ENCODE measurements around the gene F3. TPM values are rescaled to one million over a fixed set of nuclear protein-coding genes. Genes with fewer than 3 reads are reported as not detected.
"Not testable (repeated sequence)": the region's sequence is repeated elsewhere in the genome, so short reads cannot be mapped to it uniquely, and the experiment has no call there.

F3 gene
- 0.54 and 0.92 TPM in 2 replicates for total RNA-seq (2014; rRNA removed; shearing (Covaris generic))

DNA sequence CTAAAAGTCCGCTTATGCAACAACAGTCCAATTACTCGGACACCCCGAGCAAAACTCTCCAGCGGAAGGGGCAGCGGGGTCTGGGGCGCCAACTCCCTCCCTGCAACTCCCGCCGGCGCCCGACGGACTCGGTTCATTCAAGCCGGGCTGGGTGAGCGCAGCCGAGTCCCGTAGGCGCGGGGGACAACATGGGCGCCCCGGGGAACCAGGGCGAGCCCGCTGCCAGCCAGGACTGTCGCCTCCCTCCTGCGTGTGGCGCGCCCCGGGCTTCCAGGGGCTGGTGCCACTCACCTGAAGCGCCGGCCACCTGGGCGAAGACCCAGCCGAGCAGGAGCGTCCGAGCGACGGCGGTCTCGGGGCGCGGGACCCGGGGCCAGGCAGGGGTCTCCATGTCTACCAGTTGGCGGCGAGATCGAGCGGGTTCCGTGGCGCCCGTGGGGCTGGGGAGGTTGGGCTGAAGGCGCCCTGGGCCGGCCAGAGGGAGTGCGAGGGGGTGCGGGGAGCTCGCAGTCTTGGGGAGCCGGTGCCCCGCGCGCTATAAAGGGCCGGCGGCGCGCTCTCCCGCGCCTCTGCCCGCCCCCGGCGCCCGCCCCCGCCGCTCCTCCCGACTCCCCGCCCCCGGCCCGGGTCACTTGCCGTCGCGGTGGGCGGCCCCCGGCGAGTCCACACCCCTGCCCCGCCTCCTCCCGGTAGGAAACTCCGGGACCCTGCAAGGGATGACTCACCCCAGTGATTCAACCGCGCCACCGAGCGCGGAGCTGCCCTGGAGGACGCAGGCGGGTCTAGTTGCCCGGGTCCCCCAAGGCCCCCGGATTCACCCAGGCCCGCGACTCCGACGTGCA lies at the start of gene F3:
TSS of gene F3 (minus strand) at position 514 of the 842 bp plus-strand sequence. CDS start at position 391, 123 bp downstream.
- peak; percentile 11 for DNase-seq (ENCODE audit: low spot score)
- in situ Hi-C loops (cut with HindIII; ENCODE audit: low sequenced_read_pairs) = no loop called here

DNA sequence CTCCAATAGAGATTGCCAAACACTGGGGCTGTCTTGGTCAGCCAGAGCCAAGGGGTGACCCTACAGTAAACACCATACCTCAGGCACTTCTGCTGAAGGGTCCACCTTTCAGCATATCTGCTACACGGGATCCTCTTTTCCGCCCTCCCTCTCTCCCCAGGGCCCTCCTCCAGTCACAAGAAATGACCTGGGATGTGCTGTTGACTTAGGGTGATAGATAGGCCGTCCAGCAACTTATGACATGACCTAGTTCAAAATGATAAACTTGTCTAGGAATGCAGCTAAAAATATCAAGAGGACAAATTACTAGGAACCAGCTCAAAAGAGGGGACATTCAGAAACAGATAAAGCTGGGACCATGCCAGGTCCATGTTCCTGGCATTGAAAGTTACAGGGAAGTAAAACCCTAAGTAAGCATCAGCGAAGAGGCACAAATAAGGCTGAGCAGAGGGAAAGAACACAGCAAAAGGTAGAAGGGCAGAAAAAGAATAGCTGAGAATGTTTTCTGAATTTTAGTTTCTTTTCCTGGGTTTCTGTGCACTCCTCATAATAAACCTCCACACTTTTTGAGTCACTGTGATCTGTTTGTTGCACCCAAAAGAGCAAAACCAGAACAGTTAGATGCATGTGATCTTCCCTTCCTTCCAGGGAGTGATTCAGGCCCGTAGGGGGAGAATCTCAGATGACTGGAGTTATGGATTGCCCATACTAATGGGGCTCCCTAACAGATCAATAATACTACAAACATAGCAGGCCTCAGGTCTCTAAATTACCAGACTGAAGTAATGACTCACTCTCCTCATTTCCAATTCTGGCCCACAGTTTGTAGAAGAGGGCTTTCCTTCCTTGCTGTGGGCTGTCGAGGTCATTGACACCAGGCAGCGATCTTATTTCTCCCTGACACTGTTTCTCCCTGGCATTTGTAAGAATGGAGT lies 48.9 kb upstream of the F3 start:
- DNase-seq (ENCODE audit: low spot score) = no peak

DNA sequence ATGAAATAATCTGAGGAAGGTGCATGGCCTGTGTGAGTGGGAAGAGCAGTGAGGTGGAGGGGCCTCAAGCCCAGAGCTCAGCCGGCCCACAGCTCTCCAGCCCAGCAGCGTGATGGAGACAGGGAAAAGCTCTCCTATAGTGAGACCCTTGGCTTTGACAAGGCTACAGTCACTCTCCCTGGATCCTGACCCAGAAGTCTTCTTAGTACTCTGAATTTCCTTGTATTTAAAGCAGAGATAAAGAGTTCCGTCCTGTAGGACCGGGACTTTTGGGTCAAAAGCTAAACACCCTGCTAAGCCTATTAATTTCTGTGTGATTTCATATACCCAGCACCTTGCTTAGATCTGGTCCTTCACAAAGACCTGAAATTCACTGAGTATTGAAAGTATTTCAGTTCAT lies 48.2 kb upstream of the F3 start:
- in situ Hi-C loops (cut with HindIII; ENCODE audit: low sequenced_read_pairs) = no loop called here
- no peak for DNase-seq (ENCODE audit: low spot score)

More for the DNA sequence above, 48.9 kb upstream of the F3 start:
- in situ Hi-C loops (cut with HindIII; ENCODE audit: low sequenced_read_pairs) = no loop called here

DNA sequence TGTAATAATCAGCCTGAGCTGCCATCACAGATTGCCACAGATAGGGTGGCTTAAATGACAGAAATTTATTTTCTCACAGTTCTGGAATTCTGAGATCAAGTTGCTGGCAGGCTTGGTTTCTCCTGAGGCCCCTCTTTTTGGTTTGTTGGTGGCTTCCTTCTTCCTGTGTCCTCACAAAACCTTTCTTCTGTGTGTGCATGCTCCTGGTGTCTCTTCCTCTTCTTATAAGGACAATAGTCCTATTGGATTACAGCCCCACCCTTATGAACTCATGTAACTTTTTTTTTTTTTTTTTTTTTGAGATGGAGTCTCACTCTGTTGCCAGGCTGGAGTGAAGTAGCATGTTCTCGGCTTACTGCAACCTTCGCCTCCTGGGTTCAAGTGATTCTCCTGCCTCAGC lies 41.0 kb upstream of the F3 start:
- in situ Hi-C loops (cut with HindIII; ENCODE audit: low sequenced_read_pairs) = no loop called here

DNA sequence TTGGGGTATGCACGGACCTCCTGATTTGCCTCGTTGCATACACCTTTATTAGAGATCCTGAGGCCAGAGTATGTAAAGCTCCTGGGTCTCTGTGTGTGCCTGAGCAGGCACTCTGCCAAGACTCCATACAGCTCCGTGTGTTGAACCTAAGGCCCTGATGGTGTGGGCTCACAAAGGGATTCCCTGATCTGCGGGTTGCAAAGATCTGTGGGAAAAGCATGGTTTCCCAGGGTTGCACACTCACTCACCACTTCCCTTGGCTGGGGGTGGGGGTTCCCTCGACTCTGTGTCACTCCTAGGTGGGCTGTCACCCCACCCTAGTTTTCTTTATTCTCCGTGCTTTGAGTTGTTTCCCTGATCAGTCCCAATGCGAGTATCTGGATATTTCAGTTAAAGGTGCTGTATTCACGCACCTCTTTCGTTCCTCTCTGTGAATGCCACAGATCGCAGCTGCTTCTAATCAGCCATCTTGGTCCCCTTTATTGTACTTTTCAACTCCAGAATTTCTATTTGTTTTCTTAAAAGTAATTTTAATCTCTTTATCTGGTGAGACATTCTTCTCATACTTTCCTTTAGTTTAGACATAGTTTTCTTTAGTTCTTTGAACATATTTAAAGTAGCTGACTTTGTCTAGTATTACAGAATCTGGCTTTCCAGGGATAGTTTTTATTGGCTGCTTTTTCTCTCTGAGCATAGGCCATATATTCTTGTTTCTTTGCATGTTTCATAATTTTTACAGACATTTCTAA lies 39.0 kb upstream of the F3 start:
- DNase-seq (ENCODE audit: low spot score) = no peak
- in situ Hi-C loops (cut with HindIII; ENCODE audit: low sequenced_read_pairs) = no loop called here

More for the DNA sequence above, 41.0 kb upstream of the F3 start:
- DNase-seq (ENCODE audit: low spot score) = no peak

DNA sequence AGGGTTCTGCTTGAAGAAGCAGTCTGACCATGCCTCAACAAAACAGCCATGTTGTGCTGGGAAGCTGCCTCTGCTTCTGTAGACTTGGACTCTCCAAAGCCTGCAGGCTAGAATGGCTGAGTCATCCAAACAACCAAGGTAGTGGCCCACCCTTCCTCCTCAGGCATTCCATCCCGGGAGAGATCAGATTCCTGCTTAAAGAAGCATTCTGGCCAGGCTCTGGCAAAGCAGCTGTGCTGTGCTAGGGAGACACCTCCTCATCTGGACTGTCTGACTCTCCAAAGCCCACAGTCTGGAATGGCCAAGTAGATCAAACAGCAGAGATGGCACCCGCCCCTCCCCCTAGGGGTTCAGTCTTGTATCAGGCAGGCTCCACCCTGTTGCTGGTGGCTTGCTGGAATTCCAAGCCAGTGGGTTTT lies 38.3 kb upstream of the F3 start:
- DNase-seq (ENCODE audit: low spot score) = no peak
- in situ Hi-C loops (cut with HindIII; ENCODE audit: low sequenced_read_pairs) = no loop called here

DNA sequence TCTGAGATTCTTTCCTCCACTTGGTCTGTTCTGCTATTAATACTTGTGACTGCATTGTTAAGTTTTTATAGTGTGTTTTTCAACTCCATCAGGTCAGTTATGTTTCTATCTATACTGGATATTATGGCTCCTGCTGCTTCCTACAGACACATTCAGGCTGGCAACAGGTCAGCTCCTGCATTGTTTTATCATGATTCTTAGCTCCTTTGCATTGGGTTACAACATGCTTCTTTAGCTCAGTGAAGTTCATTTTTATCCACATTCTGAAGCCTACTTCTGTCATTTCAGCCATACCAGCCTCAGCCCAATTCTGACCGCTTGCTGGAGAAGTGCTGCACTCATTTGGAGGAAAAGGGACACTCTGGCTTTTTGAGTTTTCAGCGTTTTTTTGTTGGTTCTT lies 37.3 kb upstream of the F3 start:
- in situ Hi-C loops (cut with HindIII; ENCODE audit: low sequenced_read_pairs) = no loop called here
- DNase-seq (ENCODE audit: low spot score) = no peak

GRCh38 chr1:94573917-94574316 lies 32.4 kb upstream of the F3 start:
- DNase-seq (ENCODE audit: low spot score); in situ Hi-C loops (cut with HindIII; ENCODE audit: low sequenced_read_pairs): not testable (repeated sequence)

- in situ Hi-C loops (cut with HindIII; ENCODE audit: low sequenced_read_pairs) = no loop called here
- DNase-seq (ENCODE audit: low spot score) = no peak
These were observed 31.2 kb upstream of the F3 start for GRCh38 chr1:94572780-94573179.

DNA sequence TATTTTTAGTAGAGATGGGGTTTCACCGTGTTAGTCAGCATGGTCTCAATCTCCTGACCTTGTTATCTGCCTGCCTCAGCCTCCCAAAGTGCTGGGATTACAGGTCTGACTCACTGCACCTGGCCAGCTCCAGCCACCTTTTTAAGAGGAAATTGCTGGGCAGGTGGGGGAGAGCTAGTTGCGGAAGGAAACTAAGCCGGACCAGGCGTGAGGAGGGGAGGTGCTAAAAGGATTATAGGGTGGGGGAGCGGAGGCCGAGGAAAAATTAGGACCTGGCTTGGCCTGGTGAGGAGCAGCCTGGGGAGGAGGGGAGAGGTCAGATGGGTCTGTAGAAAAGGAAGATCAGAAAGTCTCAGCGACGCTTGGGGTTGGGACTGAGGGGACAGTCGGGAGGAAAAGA lies 29.4 kb upstream of the F3 start:
- in situ Hi-C loops (cut with HindIII; ENCODE audit: low sequenced_read_pairs); DNase-seq (ENCODE audit: low spot score): not testable (repeated sequence)

DNA sequence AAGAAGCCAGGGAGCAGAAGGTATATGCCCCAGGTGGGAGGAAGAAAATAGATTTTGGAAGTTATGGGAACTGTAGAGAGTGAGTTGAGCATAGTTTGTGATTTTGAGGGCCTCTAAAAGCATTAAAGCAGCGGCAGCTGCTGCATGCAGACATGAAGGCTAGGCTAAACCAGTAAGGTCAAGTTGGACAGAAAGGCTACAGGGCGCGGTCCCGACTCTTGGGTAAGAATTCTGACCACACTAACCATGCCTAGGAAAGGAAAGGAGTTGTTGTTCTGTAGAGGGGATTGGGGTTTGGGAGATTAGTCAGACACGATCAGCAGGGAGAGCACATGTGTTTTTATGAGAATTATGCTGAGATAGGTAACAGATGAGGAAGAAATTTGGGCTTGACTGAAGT lies 27.2 kb upstream of the F3 start:
- in situ Hi-C loops (cut with HindIII; ENCODE audit: low sequenced_read_pairs); DNase-seq (ENCODE audit: low spot score): not testable (repeated sequence)

DNA sequence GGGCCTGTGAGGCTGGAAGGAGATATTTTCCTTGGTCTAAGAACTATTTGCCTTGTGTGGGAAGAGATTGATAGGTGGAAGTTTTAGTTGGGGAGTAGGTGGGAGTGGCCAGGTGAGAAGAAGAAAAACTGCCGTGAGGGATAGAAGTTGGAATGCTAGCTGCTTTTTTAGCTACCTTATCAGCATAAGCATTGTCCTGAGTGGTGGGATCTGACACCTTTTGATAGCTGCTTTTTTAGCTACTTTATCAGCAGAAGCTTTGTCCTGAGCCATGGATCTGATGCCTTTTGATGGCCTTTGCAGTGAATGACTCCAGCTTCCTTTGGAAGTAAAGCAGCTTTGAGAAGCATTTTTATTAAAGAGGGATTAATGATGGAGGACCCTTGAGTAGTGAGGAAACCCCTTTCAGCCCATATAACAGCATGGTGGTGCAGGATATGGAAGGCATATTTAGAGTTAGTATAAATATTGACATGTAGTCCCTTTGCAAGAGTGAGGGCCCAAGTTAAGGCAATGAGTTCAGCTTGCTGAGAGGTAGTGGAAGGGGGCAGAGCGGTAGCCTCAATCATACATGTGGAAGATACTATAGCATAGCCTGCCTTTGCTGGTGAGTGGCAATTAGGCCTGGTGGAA lies 26.5 kb upstream of the F3 start:
- DNase-seq (ENCODE audit: low spot score); in situ Hi-C loops (cut with HindIII; ENCODE audit: low sequenced_read_pairs): not testable (repeated sequence)

GRCh38 chr1:94566436-94566835 lies 24.9 kb upstream of the F3 start:
- in situ Hi-C loops (cut with HindIII; ENCODE audit: low sequenced_read_pairs); DNase-seq (ENCODE audit: low spot score): not testable (repeated sequence)

- in situ Hi-C loops (cut with HindIII; ENCODE audit: low sequenced_read_pairs) = no loop called here
- DNase-seq (ENCODE audit: low spot score) = no peak
These were observed 24.3 kb upstream of the F3 start for GRCh38 chr1:94565901-94566300.

DNA sequence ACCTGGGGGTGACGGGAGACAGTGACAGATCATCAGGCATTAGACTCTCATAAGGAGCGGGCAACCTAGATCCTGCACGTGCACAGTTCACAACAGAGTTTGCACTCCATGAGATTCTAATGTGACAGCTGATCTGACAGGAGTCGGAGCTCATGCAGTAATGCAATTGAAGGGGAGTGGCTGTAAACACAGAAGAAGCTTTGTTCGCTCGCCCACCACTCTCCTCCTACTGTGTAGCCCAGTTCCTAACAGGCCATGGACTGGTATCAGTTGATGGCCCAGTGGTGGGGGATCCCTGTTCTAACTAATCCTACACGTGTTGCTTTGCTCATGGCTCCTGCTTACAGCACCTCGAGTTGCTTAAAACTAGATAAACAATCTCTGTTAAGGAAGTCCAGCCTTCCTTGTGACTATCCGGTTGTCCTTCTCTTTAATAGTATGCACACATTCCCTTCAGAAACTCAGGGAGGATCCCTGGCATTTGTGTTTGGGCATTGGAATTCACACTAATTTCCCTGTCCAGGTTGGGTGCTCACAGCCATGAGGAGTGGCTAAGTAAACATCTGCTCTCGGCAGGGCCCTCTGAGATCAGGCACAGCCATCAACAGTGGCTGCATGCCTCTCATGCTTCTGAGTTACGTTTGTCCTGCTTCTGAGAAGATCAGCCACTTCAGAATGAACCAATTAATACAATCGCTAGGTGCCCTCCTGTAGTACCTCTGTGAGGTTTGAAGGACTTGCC lies 21.1 kb upstream of the F3 start:
- in situ Hi-C loops (cut with HindIII; ENCODE audit: low sequenced_read_pairs) = no loop called here
- no peak for DNase-seq (ENCODE audit: low spot score)

DNA sequence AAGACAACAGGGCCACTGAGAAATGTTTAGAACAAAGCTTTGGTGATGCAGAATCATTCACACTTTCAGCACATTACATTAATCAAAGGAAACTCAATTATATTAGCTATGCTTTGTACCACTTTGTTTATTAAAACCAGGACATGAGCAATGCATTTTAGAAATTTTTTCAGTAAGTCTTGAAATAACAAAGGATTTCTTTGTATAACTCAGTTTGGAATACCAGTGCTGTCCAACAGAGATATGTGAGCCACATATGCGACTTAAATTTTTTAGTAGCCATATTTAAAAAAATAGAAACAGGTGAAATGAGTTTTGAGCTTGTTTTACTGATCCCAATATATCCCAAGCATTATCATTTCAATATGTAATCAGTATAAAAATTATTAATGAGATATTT lies 18.8 kb upstream of the F3 start:
- in situ Hi-C loops (cut with HindIII; ENCODE audit: low sequenced_read_pairs) = no loop called here
- DNase-seq (ENCODE audit: low spot score) = no peak

DNA sequence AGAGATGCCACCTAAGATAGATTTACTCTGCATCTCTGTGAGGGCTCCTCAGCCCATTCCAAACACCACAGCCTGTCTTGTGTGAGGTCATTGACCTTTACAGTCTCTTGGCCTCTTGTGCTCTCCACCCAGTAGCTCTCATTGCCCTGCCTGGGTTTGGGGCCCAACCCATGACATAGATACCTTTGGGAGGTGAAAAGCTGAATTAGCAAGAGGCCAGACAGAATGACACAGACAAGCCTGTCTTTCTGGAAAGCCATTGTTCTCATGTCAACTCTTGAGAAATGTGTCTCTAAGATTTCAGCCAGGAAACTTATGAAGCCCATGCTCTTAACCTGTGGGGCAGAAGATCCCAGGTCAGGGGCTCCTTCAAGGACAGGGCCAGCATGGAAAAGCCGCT lies 18.4 kb upstream of the F3 start:
- no peak for DNase-seq (ENCODE audit: low spot score)
- in situ Hi-C loops (cut with HindIII; ENCODE audit: low sequenced_read_pairs) = no loop called here

DNA sequence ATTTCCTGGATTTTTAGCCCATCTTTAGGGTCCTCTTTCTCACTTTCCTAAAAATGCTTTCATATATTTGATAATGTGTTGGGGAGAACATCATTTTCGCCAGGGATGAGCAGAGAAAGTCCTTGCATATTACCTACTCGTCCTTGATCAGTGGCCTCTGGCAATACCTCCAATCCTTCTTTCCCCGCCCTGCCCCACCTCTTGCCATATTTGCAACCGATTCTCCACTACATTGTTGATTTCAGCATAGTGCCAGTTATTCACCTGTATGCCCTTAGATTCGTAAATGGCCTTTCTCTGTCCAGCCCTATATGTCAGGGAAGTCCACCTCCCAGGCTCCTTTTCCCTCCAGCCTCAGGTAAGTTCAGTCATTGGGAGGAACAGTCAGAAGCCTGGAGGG lies 13.5 kb upstream of the F3 start:
- in situ Hi-C loops (cut with HindIII; ENCODE audit: low sequenced_read_pairs) = no loop called here
- DNase-seq (ENCODE audit: low spot score) = no peak
